NCI-H1105 (cell line): ENCODE data around the gene FES.
"Not testable (repeated sequence)": the region's sequence is repeated elsewhere in the genome, so short reads cannot be mapped to it uniquely, and the experiment has no call there.

ENCODE experiments used
- DNase-seq: peaks from one replicate; lab custom pipeline; 2025; lab: John Stamatoyannopoulos, UW

FES gene

DNA sequence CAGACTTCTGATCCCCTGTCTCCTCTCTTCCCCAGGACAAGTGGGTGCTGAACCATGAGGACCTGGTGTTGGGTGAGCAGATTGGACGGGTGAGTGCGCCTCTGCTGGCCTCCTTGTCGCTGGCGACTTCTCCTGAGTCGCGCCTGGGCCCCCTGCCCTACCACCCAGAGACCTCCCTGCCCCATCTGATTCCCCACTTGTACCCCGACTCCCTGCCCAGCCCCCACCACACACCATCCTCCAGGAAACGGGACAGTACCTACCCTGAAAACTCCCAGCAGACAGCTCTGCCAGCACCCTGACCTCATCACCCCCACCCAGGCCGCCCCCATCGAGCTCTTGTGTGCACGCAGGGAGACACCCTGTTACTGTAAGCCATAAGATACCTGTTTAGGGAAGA, 7.7 kb downstream of the FES start:
- DNase-seq, result no peak

DNA sequence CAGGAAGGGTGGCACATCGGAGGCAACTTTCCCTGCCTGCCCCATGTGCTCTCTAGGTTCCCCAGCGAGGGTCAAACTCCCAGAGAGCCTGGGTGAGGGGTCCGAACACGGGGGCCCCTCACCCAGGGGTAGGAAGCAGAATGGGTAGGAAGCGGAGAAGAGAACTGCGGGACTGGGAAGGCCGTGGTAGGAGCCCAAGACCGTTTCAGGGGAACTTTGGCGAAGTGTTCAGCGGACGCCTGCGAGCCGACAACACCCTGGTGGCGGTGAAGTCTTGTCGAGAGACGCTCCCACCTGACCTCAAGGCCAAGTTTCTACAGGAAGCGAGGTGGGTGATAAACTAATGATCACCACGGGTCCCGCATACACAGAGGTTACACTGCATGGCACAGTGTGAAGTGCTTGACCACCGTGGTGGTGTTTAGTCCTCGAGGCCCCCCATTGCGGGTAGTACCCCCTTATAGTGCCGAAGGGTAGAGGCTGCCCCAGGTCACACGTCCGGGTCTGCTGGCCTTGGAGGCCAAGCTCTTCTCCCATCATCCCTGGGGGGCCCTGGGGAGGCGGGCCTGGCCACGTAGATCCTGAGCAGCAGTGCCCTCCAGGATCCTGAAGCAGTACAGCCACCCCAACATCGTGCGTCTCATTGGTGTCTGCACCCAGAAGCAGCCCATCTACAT, 8.3 kb downstream of the FES start:
- no peak for DNase-seq

DNA sequence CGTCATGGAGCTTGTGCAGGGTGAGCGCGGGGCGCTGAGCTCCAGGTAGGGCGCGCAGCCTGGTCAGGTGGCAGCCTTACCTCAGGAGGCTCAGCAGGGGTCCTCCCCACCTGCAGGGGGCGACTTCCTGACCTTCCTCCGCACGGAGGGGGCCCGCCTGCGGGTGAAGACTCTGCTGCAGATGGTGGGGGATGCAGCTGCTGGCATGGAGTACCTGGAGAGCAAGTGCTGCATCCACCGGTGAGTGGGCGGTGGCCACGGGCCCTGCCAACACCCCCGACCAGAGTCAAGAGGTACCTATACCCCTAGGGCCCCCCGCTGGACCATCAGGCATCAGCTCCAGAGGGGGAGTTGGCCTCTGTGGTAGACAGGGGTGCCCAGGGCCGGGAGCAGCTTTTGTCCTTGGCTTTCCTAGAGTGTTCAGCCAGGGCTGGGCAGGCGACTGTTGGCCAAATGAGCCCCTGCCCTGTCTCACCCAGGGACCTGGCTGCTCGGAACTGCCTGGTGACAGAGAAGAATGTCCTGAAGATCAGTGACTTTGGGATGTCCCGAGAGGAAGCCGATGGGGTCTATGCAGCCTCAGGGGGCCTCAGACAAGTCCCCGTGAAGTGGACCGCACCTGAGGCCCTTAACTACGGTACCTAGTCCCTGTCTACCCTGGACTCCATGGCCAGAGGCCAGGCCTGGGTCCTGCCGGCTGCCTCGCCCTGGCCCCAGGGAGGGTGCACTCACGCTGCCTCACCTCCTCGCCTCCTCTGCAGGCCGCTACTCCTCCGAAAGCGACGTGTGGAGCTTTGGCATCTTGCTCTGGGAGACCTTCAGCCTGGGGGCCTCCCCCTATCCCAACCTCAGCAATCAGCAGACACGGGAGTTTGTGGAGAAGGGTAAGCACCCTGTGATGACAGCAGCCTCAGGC, 9.1 kb downstream of the FES start:
- DNase-seq, result no peak

DNA sequence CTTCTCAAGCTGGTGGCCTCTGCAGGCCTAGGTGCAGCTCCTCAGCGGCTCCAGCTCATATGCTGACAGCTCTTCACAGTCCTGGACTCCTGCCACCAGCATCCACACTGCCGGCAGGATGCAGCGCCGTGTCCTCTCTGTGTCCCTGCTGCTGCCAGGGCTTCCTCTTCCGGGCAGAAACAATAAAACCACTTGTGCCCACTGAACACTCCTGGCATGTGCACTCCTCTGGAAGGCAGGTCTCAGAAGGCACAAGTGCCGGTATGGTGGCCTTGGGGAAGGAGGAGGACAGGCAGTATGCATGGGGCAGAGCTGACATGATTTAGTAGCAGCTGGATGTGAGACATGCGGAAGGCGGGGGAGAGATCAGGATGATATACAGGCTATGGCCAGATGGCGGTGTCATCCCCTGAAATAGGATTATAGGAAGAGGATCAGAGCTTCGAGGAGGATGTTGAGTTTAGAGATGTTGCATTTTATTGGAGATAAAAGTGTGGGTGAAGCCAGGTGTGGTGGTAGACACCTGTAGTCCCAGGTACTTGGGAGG, 11.3 kb downstream of the FES start:
- no peak for DNase-seq

DNA sequence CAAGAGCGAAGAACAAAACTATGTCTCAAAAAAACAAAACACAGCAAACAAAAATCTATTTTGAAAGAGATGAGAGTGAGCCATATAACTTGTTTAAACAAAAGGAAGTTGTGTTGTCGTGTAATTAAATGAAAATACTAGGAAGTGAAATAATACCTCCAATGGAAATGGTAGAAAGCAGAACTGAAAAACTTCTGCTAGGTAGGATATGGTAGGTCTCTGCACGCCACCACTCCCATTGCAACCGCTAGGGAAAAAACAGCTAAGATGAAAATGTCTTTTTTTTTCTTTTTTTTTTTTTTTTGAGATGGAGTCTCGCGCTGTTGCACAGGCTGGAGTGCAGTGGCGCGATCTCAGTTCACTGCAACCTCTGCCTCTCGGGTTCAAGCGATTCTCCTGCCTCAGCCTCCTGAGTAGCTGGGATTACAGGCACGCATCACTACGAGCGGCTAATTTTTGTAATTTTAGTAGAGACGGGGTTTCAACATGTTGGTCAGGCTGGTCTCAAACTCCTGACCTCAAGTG, 12.9 kb downstream of the FES start:
- DNase-seq, result not testable (repeated sequence)

DNA sequence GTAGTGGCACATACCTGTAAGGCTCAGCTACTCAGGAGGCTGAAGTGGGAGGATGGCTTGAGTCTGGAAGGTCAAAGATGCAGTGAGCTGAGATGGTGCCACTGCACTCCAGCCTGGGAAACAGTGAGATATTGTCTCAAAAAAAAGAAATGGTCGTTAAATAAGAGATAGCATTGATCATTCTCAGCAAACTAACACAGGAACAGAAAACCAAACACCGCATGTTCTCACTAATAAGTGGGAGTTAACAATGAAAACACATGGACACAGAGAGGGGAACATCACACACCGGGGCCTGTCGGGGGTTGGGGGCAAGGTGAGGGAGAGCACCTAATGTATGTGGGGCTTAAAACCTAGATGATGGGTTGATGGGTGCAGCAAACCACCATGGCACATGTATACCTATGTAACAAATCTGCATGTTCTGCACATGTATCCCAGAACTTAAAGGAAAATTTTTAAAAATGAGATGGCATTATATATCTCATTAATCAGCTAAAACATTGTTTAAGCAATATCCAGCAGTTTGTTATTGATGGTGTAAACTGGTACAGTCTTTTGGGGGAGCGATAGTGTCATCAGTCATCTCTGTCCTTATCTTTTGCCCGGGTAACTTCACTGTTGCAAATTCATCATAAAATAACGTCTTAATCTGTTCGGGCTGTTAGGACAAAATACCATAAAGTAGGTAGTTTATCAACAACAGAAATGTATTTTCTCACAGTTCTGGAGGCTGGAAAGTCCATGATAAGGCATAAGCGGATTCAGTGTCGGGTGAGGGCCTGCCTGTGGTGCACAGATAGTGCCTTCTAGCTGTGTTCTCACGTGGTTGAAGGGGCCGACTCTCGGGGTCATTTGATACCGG, 17.1 kb downstream of the FES start:
- no peak for DNase-seq

DNA sequence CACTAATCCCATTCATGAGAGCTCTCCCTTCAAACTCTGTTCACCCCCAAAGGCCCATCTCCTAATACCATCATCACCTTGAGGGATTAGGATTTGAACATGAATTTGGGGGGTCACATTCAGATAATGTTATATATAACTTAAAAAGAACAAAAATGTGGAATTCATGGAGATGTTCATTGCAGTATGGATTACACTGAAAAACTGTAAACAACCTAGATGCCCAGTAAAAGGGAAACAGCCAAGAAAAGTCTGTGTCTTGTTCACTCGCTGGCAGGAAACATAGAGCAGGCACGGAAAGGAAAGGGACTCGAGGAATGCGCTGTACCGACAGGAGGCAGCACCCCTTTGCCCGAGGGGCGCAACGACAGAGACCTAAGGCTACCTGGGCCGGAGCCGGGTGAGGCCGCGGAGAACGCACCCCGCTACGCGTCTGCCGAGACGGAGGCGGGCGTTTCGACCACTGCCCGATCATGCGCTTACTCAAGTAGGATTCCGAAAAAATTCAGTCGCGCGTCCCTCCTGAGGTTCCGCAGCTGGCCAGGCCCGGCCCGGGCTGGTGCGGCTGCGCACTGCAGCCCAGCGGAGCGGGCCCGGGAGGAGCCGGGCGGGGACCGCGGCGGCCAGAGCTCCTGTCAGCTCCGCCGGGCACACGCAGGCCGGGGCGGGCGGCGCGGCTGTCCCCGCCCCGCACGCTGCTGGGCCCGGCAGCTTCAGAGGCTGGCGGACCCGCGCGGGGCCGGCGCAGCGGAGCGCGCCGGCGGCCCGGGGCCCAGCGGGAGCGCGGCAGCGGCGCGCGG, 17.9 kb downstream of the FES start:
- DNase-seq, result peak; percentile 45

DNA sequence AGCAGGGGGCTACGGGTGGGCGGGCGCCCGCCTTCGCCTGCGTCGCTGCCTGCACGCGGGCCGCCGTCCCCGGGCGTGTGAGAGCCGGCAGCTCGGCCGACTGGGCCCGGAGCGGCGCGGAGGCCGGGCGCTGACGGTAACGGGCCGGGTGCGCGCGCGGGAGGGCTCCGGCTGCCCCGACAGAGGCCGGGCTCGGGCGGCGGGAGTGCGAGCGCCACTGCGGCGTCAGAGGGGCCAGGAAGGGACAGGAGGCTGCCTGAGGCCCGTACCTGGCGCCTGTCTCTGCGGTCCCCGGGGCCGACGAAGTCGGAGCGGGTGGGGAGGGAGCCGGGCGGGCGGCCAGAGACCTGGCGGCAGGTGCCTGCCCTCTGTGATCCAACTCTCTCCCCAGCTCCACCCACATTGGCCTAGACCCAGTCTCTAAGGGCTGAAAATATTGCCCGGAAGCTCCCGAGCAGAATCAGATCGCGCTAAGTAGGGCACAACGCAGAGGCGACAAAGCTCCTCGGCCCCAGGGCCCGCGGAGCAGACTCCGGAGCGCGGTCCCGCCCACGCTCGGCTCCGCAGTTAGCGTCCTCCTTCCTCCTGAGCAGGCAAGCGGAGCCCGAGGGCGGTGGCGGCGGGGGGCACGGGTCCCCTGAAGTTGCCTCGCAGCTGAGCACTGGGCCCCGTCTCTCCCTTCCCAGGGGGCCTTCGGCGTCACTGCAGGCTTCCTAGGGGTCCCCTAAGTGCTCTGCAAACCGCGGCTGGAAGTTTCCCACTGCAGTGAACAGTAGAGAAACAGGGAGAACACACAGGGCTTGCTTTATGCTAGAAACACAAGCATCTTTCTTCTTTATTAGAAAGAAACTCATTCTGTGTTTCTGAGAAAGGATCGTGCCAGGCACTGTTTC, 18.8 kb downstream of the FES start, which contains the start of gene MAN2A2:
Gene MAN2A2, plus strand, starts transcription at position 463 of the 893 bp plus-strand sequence. CDS start 906 bp downstream, outside the sequence.
- DNase-seq, result peak; percentile 26

DNA sequence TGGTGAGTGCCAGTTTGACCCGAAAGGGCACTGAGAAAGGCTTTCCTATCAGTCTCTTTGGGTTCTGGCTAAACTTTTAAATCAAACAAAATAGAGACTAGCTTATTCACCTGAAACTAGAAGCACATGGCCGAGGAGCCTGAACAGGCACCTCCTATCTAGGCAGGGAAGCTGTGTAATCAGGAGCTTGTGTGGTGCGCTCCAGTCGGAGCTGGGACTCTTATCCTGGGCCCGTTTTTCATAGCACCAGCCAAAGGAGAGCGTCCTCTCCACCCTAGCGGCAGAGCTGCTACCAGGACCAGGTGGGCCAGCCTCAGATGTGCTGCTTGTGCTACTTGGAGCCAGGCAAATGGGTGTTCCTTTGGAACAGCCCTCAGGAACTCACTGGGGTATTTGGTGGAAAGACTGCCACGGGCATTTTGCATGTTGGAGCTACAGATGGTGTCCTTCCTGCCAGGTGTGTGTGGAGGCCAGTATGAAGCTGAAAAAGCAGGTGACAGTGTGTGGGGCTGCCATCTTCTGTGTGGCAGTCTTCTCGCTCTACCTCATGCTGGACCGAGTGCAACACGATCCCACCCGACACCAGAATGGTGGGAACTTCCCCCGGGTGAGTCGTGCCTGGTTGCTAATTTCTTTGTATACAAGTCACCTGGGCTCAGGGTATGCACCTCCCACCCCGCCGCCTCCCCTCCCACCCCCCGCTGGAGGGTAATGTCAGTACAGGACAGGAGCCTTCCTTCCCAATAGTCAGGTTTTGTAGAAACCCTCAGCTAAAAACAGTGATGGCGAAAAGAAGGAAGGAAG, 19.6 kb downstream of the FES start:
- DNase-seq, result no peak

DNA sequence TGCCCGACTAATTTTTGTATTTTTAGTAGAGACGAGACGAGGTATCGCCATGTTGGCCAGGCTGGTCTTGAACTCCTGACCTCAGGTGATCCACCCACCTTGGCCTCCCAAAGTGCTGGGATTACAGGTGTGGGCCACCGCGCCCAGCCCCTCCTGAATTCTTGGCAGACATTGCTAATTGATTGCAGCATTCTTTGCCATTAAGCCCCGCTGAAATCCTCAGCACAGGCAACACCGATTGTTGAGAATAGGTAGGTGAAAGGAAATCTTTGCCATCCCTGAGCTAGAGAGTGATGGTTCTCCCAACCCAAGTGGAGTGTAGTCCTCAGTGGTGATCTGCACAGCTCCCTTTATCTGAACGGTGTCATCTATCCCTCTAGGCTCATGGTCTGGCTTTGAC, 20.4 kb downstream of the FES start:
- DNase-seq, result no peak

DNA sequence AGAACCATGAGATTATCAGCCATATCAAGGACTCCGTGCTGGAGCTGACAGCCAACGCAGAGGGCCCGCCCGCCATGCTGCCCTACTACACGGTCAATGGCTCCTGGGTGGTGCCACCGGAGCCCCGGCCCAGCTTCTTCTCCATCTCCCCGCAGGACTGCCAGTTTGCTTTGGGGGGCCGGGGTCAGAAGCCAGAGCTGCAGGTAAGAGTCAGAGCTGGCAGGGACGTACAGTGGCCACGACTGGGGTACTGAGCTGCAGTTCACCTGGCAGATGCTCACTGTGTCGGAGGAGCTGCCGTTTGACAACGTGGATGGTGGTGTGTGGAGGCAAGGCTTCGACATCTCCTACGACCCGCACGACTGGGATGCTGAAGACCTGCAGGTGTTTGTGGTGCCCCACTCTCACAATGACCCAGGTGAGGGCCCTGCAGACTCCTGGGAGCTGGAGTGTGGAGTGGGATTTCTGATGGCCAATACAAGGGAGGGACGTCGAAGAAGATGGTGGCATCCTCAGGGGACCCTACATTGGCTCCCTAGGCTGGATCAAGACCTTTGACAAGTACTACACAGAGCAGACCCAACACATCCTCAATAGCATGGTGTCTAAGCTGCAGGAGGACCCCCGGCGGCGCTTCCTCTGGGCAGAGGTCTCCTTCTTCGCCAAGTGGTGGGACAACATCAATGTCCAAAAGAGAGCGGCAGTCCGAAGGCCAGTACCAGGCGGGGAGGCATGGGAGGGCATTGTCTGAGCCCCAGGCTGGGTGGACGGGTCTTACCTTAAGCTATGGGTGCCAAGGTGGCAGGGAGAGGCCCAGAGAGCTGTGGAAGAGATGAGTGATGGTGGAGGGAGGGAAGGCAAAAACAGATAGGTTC, 21.2 kb downstream of the FES start:
- DNase-seq, result no peak

DNA sequence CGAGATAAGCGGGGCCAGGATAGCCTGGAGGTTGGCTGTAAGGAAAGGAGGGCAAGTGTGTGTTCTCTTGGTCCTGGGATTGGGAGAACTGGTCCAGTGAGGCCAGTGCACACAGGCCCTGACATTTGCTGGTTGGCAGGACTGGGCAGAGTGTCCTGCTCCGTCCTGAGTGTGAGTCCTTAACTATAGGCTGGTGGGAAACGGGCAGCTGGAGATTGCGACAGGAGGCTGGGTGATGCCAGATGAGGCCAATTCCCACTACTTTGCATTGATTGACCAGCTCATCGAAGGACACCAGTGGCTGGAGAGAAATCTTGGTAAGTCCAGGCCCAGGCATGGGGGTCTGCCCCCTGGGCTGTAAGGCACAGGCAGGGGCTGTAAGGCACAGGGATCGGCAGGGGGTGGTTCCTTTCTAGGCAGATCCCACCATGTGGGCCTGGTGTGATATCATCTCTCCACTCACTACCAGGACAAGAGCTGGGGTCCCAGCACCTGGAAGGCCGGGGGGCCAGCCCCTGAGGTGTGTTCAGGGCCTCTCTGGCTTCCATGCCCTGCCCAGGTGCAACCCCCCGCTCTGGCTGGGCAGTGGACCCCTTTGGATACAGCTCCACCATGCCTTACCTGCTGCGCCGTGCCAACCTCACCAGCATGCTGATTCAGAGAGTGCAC, 22.0 kb downstream of the FES start:
- no peak for DNase-seq

DNA sequence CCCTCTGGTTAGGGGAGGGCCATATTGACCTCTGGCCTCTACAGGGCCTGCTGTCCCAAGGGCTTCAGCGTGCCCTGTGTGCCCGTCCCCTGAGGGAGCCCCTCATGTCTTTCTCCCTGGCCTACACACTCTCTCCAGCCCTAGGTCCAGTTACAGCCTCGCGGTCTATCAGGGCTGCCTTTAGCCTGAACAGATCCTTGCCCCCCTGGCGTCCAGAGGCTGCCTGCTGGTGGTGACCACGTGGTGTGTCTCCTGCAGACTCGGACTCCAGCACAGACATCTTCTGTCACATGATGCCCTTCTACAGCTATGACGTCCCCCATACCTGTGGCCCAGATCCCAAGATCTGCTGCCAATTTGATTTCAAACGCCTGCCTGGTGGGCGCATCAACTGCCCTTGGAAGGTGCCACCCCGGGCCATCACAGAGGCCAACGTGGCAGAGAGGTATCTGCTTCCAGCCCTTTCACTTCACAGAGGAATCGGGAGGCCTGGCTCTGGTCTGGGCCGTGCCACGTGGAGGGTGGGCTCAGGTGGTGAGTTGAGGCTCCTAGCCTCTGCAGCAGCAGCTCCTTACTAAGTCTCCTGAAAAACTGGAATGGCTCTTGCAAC, 22.9 kb downstream of the FES start:
- DNase-seq, result no peak

DNA sequence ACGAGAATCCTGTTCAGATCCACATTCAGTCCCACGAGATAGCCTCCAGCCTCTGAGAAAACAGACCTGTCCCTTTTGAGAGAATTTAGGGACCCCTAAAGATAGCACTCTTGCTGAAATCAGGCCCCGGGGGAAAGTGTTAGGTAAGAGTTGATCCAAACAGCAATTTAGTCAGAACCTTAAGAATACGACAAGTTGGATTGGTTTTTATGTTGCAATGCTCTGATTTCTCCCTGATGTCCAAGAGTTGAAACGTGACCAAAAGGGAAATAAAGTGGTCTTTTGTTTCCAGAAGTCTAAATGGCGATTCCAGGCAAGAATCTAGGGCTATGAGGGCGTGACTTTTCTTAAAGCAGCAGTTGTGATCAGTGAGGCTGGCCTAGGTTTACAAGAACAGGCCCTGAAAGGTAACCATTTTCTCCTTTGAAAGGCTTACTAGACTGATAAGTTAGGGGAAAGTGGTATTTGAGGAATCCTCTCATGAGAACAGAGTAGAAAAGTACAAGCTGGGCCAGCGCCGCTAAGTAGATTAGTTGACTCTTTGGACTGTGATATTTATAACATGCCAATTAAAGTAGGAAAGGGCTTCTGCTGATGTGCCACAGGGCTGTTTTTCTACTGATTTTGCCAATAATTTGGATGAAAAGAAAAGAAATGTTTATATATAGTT, 23.7 kb downstream of the FES start:
- DNase-seq, result no peak

DNA sequence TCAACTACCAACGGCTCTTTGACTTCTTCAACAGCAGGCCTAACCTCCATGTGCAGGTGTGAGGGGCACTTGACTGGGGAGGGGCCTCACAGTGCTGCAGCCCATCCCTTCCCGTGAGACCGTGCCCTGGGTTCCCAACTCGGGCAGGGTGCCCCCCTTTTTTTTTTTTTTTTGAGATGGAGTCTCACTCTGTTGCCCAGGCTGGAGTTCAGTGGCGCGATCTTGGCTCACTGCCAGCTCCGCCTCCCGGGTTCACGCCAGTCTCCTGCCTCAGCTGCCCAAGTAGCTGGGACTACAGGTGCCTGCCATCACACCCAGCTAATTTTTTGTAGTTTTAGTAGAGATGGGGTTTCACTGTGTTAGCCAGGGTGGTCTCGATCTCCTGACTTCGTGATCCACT, 25.1 kb downstream of the FES start:
- DNase-seq, result not testable (repeated sequence)

DNA sequence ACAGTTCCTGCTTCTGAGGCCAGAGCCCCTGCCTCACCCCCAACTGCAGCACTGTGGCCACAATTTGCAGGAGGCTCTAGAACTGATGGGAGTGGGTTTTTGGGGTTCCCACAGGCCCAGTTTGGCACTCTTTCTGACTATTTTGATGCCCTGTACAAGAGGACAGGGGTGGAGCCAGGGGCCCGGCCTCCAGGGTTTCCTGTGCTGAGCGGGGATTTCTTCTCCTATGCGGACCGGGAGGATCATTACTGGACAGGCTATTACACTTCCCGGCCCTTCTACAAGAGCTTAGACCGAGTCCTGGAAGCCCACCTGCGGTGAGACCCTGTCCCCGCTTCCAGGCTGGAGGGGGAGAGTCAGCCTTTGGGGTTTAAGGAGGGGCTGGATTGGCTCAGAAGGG, 25.7 kb downstream of the FES start:
- no peak for DNase-seq
